ENCODE results near the gene PA2G4.

The PA2G4 gene

DNA sequence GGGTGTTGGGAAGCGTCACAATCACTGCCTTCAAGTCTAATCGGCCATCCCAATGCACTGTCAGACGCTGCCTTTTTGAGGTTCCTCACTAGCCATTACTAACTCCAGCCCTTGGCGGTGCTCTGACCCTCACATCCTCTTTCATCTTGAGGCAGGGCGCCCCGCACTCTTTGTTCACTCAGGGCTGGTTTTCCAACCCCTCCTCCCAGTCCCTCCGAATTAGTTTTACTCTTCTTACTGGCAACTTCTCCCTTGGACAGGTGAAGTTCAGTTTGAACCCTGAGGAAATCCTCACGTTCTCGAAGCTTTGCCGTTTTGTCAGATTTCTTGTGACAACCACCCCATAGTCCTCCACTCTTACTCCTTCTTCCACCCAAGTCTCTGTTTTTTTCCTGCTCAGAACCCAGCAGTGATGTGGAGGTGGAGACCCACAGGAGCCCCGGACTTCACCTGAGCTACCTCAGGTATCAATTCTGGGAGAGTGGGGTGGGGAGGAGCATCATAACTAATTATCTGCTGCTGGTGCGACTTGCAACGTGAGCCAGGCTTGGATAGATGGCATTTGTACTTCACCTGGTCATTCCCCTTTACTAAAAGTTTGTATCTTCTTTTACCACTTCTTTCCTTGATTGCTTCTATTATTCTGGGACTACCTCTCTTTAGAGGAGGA is 14.5 kb downstream of the PA2G4 start:
- TF ChIP-seq, protein P1, sequence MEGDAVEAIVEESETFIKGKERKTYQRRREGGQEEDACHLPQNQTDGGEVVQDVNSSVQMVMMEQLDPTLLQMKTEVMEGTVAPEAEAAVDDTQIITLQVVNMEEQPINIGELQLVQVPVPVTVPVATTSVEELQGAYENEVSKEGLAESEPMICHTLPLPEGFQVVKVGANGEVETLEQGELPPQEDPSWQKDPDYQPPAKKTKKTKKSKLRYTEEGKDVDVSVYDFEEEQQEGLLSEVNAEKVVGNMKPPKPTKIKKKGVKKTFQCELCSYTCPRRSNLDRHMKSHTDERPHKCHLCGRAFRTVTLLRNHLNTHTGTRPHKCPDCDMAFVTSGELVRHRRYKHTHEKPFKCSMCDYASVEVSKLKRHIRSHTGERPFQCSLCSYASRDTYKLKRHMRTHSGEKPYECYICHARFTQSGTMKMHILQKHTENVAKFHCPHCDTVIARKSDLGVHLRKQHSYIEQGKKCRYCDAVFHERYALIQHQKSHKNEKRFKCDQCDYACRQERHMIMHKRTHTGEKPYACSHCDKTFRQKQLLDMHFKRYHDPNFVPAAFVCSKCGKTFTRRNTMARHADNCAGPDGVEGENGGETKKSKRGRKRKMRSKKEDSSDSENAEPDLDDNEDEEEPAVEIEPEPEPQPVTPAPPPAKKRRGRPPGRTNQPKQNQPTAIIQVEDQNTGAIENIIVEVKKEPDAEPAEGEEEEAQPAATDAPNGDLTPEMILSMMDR (IDR thresholded peaks at IDR 0.05) = no peak
- H3K4me3 ChIP-seq = peak overlapping the region; percentile 98
- H3K27ac ChIP-seq = peak overlapping the region; percentile 96 to 99
- DNase-seq (ENCODE audit: low spot score) = no peak

DNA sequence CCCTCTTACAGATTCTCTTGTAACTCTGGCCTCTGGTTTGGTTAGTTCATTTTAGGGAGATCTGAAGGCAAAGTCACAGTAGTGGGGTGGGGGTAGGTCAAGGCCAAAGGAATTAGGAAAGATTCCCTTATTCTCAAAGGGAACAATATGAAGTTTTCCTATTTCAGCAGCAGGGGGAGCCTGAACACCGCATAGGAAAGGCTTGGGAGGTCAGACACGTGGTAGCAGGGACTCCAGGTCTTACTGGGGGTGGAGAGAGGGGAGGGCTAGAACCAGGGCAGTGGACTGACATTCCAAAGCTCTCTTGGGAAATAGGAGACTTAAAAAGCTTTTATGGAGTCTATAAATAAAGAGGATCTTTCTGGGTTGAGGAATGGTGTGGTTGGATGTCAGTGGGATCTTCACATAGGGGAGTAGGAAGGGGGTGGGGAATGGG is 15.0 kb downstream of the PA2G4 start:
- DNase-seq (ENCODE audit: low spot score) = peak; percentile 87
- H3K27ac ChIP-seq = peak overlapping the region; percentile 96 to 99
- TF ChIP-seq, protein P1 (IDR thresholded peaks at IDR 0.05) = peak; percentile 66
- peak overlapping the region; percentile 98 for H3K4me3 ChIP-seq

DNA sequence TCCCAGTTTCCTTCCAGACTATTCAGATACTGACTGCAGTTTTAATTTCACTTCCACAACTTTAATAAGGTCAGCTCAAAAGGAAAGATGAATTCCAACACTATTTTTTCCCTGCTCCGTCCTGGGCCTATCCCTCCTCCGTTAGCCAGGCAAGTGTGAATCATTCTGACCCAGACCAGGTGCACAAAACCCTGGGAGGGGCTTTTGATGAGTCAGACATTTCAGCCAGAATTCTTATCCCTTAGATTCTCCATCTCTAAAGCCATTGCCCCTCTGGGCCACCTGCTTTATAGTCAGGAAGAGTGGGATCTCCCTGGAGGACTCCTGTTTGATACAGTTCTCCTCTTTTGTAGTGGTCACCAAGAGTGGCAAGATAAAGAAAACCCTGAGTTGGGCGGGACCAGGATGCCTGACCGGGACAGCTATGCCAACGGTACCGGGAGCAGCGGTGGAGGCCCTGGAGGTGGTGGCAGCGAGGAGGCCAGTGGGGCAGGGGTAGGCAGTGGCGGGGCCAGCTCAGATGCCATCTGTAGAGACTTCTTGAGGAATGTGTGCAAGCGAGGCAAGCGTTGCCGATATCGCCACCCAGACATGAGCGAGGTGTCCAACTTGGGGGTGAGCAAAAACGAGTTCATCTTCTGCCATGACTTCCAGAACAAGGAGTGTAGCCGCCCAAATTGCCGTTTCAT is 15.9 kb downstream of the PA2G4 start:
- H3K27ac ChIP-seq = peak overlapping the region; percentile 96 to 99
- no peak for DNase-seq (ENCODE audit: low spot score)
- no peak overlapping the region for H3K4me3 ChIP-seq
- TF ChIP-seq, protein P1 (IDR thresholded peaks at IDR 0.05) = no peak

DNA sequence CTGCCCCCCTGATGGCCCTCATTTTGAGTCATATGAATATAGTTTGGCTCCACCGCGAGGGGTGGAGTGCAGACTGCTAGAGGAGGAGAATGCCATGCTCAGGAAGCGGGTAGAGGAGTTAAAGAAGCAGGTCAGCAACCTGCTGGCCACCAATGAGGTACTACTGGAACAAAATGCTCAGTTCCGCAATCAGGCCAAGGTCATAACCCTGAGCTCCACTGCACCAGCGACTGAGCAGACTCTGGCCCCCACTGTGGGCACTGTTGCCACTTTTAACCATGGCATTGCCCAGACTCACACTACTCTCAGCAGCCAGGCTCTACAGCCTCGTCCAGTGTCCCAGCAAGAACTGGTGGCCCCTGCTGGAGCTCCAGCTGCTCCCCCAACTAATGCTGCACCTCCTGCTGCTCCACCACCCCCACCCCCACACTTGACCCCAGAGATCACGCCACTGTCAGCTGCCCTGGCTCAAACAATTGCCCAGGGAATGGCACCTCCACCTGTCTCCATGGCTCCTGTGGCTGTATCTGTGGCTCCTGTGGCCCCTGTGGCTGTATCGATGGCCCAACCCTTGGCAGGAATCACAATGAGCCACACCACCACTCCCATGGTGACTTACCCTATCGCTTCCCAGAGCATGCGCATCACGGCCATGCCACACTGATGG is 17.0 kb downstream of the PA2G4 start:
- Histone ChIP-seq H3K27ac (peak overlapping the region in 1 of 2 donors; percentile 12), H3K4me3 (no peak overlapping the region)
- DNase-seq (ENCODE audit: low spot score) = no peak
- TF ChIP-seq, protein P1 (IDR thresholded peaks at IDR 0.05) = no peak

DNA sequence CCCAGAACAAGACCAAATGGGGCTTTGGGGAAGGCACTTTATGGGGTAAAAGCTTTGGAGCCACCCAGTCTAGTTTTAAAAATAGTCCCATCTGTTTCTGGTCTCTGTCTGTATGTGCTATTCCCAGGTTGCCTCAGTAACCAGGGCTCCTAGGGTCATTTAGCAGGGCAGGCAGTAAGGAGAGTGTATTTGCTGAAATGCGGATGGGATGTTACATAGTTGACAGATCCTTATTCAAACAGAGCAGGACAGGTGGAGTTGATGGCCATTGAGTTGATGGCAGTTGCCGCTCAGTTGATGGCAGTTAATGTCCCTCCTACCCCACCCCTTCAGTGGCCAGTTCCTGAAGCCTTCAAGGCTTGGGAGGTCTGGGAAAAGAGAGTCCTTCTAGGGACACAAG is 18.3 kb downstream of the PA2G4 start:
- no peak for DNase-seq (ENCODE audit: low spot score)

DNA sequence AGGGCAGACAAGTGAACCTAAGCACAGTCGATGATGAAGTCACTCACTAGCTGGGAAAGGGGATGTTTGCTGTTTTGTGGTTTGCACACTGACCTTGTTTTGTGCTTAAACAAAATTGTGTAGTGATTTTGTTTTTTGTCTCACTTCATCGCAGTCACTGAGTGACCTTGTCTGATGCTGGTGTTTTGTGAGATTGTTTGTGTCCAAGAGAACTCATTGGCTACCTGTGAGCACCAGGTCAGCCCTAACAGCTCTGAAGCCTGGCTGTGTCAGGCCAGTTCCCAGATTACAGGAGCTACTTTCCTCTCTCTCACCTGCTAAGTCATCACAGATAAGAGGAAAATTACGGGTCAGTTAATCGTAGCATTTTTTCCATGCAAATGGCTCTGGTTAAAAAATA is 19.8 kb downstream of the PA2G4 start:
- DNase-seq (ENCODE audit: low spot score) = no peak
- no peak overlapping the region for H3K27ac ChIP-seq
- TF ChIP-seq, protein P1 (IDR thresholded peaks at IDR 0.05) = no peak
- no peak overlapping the region for H3K4me3 ChIP-seq

More for the DNA sequence above, 18.3 kb downstream of the PA2G4 start:
- H3K4me3 ChIP-seq = no peak overlapping the region
- TF ChIP-seq, protein P1 (IDR thresholded peaks at IDR 0.05) = no peak
- no peak overlapping the region for H3K27ac ChIP-seq
